SH-SY5Y (cell line): ENCODE results near the gene SSTR4.

Experiments used
- GATA2 ChIP-seq: IDR thresholded peaks from 2 replicates; pipeline ENCODE4 v1.6.1; 2011; ENCODE audit warnings: mild to moderate bottlenecking, low read depth, low read length
- GATA3 ChIP-seq: IDR thresholded peaks from 2 replicates; pipeline ENCODE4 v1.6.1; 2011; ENCODE audit warnings: low read depth, mild to moderate bottlenecking, low read length, moderate library complexity

Gene SSTR4

GRCh38 chr20:23034721-23035671 lies at the start of gene SSTR4:
Gene SSTR4, plus strand, starts transcription at chr20:23035312. Its CDS starts 172 bp downstream, at chr20:23035484.
- TF ChIP-seq GATA3 (no peak), GATA2 (no peak)

- no peak for TF ChIP-seq GATA3
- no peak for TF ChIP-seq GATA2
Observed at GRCh38 chr20:22986601-22987000, 48.5 kb upstream of the SSTR4 start.

GRCh38 chr20:22993823-22994222 lies 41.3 kb upstream of the SSTR4 start:
- TF ChIP-seq GATA2 (no peak), GATA3 (no peak)

- TF ChIP-seq GATA2 (no peak), GATA3 (no peak)
Observed at GRCh38 chr20:22995923-22996322, 39.2 kb upstream of the SSTR4 start.

GRCh38 chr20:22998476-22998875 lies 36.6 kb upstream of the SSTR4 start:
- TF ChIP-seq GATA3 (no peak), GATA2 (no peak)

GRCh38 chr20:22999756-23000155 lies 35.4 kb upstream of the SSTR4 start:
- no peak for TF ChIP-seq GATA3
- no peak for TF ChIP-seq GATA2

GRCh38 chr20:23000232-23000947 lies 34.7 kb upstream of the SSTR4 start:
- no peak for TF ChIP-seq GATA2
- TF ChIP-seq GATA3, result no peak

GRCh38 chr20:23002276-23002675 lies 32.8 kb upstream of the SSTR4 start:
- no peak for TF ChIP-seq GATA3
- TF ChIP-seq GATA2, result no peak

GRCh38 chr20:23003077-23003635 lies 32.0 kb upstream of the SSTR4 start:
- TF ChIP-seq GATA3 (no peak), GATA2 (no peak)

GRCh38 chr20:23003881-23004460 lies 31.1 kb upstream of the SSTR4 start:
- TF ChIP-seq GATA2 (no peak), GATA3 (no peak)

- TF ChIP-seq GATA3 (no peak), GATA2 (no peak)
Observed at GRCh38 chr20:23005776-23006175, 29.3 kb upstream of the SSTR4 start.

- no peak for TF ChIP-seq GATA3
- TF ChIP-seq GATA2, result no peak
Observed at GRCh38 chr20:23007462-23007861, 27.6 kb upstream of the SSTR4 start.

- no peak for TF ChIP-seq GATA2
- TF ChIP-seq GATA3, result no peak
Observed at GRCh38 chr20:23007886-23008655, 27.0 kb upstream of the SSTR4 start.

- TF ChIP-seq GATA2, result no peak
- TF ChIP-seq GATA3, result no peak
Observed at GRCh38 chr20:23008667-23009066, 26.4 kb upstream of the SSTR4 start.
